ENCODE measurements around the gene PDZD4. TPM values are rescaled to one million over a fixed set of nuclear protein-coding genes. Genes with fewer than 3 reads are reported as not detected.

PDZD4 gene
- total RNA-seq, 4 donors from 2014 or later, result 1.9 to 2.6 (median 2.2) TPM

DNA sequence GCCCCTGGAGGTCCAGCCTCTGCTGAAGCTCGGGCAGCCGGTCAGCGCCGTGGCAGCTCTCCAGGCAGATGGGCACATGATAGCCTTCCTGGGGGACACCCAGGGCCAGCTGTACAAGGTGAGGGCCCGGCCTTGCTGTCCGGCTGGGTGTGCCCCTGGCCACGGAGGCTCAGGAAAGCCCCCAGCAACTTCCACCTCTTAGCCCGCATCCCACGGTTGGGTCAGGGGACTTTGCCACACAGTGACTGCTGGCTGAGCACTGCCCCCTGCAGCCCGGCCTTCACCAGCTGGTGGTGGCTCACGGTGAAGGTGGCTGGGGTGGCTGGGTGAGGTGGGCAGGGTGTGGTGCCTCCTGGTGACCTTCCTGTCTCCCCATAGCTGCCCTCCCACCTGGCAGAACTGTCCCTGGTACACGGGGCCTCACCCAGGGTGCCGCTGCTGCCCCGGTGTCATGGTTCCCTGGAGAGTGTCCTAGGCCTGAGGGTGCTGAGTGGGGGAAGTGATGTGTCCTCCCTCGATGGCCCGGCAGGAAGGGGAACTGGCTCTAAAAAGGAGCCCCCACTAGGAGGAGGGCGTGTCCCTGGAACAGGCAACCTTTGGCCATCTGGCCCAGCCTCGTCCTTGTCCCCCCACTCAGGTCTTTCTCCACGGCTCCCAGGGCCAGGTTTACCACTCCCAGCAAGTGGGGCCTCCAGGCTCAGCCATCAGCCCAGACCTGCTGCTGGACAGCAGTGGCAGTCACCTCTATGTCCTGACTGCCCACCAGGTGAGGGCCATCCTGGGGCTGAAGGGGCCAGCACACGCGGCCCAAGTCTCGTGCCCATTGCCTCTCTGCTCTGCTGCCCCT lies 61.8 kb downstream of the PDZD4 start:
- DNase-seq (ENCODE audit: low spot score), result no peak
- TF ChIP-seq, protein P1, sequence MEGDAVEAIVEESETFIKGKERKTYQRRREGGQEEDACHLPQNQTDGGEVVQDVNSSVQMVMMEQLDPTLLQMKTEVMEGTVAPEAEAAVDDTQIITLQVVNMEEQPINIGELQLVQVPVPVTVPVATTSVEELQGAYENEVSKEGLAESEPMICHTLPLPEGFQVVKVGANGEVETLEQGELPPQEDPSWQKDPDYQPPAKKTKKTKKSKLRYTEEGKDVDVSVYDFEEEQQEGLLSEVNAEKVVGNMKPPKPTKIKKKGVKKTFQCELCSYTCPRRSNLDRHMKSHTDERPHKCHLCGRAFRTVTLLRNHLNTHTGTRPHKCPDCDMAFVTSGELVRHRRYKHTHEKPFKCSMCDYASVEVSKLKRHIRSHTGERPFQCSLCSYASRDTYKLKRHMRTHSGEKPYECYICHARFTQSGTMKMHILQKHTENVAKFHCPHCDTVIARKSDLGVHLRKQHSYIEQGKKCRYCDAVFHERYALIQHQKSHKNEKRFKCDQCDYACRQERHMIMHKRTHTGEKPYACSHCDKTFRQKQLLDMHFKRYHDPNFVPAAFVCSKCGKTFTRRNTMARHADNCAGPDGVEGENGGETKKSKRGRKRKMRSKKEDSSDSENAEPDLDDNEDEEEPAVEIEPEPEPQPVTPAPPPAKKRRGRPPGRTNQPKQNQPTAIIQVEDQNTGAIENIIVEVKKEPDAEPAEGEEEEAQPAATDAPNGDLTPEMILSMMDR (IDR thresholded peaks at IDR 0.05), result no peak
- no peak for ATAC-seq (ENCODE audit: low FRiP score)

DNA sequence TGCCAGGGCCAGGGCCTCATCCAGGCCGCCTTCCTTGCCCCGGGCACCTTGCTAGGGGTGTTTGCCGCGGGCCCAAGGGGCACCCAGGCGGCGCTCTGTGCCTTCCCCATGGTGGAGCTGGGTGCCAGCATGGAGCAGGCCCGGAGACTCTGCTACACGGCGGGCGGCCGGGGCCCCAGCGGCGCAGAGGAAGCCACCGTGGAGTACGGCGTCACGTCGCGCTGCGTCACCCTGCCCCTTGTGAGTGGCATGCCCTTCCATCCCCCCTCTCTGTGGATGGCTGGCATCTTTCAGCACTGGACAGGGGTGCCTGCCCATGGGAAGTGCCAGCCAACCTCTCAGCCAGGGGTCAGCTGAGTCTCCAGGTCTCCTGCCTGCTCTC lies 62.7 kb downstream of the PDZD4 start:
- DNase-seq (ENCODE audit: low spot score), result no peak
- TF ChIP-seq, protein P1 (IDR thresholded peaks at IDR 0.05), result no peak
- no peak for ATAC-seq (ENCODE audit: low FRiP score)

DNA sequence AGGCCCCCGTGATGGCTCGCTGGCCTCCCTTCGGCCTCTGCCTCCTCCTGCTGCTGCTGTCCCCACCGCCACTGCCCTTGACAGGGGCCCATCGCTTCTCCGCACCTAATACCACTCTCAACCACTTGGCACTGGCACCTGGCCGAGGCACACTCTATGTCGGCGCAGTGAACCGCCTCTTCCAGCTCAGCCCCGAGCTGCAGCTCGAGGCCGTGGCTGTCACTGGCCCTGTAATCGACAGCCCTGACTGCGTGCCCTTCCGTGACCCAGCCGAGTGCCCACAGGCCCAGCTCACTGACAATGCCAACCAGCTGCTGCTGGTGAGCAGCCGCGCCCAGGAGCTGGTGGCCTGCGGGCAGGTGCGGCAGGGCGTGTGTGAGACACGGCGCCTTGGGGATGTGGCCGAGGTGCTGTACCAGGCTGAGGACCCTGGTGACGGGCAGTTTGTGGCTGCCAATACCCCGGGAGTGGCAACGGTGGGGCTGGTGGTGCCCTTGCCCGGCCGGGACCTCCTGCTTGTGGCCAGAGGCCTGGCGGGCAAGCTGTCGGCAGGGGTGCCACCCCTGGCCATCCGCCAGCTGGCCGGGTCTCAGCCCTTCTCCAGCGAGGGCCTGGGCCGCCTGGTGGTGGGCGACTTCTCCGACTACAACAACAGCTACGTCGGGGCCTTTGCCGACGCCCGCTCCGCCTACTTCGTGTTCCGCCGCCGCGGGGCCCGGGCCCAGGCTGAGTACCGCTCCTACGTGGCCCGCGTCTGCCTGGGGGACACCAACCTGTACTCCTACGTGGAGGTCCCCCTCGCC lies 63.3 kb downstream of the PDZD4 start:
- TF ChIP-seq, protein P1 (IDR thresholded peaks at IDR 0.05), result no peak
- no peak for ATAC-seq (ENCODE audit: low FRiP score)
- DNase-seq (ENCODE audit: low spot score), result no peak

DNA sequence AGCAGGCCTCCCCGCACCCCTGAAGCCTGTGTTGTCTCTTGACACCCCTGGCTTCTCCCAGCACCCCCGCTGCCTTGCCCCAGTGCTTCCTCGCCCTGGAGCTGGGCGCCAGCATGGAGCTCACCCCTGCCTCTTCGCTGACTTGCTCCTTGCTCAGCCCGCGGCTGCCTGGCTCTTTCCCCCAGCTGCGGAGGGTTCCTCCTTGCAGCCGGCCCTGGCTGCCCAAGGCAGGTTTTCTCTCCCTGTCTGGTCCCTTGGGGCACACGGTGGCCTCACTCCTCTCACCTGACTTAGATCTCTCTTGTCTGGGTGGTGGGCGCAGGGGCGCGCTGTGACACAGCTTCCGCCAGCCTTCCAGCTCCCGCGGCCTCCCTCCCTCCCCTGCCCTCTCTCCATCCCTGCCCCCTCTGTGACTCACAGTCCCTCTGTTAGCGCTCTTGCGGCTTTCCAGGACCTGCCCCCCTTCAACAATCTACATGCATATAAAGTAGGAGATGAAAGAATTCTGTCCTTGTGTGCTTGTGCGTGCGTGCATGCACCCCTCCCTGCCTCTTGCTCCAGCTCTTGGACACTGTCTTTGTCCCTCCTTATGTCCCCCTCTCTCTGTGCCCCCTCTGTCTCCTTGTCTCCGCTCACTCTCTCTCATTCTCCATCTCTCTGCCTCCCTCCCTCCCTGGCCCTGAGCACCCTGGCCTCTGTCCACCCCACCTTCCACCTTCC lies 64.1 kb downstream of the PDZD4 start:
- TF ChIP-seq, protein P1 (IDR thresholded peaks at IDR 0.05), result no peak
- ATAC-seq (ENCODE audit: low FRiP score) (no peak), DNase-seq (ENCODE audit: low spot score) (no peak)

DNA sequence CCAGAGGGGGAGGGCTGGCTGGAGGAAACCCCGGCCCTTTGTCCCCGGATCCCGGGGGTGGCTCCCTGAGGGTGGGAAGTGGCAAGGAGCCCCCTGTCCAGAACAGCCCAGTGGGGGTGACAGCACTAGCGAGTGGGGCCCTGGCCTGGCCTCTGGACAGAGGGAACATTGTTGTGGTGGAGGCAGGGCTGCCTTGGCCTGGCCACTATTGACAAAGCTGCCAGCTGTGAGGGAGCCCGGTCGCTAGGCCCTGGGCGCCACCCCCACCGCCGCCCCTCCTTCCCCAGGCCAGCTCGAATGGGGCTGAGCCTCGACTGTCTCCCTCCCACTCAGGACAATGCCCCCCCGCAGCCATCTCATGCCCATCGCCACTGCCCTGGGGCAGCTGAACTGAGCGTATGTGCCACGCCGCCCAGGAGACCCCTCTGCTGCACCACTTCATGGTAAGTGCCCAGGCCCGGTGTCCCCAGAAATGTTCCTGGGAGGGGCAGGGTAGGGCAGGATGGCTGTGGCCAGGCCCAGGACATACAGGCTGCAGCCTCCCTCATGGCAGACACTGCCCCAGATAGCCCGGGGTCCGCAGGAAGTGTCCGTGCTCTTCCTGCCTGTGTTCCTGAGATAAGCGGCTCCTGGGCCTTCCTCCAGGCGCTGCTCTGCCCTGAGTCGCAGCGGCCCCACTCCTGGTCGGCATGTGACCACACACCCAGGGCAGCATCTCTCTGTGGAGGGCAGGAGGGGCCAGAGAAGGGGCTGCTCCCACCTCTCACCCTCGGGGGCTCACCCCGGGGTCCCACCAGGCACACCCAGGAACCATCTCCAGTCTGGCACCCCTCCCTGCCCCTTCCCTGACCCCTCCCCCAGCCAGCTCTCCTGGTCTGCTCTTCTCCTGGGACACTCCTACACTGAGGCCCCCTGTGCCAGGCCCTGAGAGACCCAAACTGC lies 64.9 kb downstream of the PDZD4 start:
- TF ChIP-seq, protein P1 (IDR thresholded peaks at IDR 0.05), result no peak
- DNase-seq (ENCODE audit: low spot score) (no peak), ATAC-seq (ENCODE audit: low FRiP score) (no peak)

DNA sequence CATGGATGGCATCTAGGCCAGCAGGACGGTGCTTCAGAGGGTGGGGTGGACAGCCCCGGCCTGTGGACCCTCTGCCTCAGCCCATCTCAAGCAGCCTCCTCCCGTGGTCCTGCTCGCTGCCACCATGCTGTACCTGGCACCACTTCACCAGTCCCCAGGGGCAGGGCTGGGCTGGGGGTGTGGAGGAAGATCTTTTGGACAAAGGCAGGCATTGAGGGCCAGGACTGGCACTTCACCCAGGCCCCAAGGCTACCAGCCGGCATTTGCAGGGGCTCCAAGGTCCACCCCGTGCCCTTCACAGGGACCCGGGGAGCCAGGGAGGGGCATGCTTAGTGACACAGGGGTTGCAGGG lies 65.6 kb downstream of the PDZD4 start:
- no peak for ATAC-seq (ENCODE audit: low FRiP score)
- no peak for DNase-seq (ENCODE audit: low spot score)
- TF ChIP-seq, protein P1 (IDR thresholded peaks at IDR 0.05), result no peak
